ENCODE results near the gene FOXA3.

- TF ChIP-seq ZNF423 (tag by site-specific recombination; IDR thresholded peaks at IDR 0.05): no peak
- no peak for TF ChIP-seq ZNF629 (tag by site-specific recombination; IDR thresholded peaks at IDR 0.05)
- no peak for TF ChIP-seq CTCF (tag by site-specific recombination; IDR thresholded peaks at IDR 0.05)
- no peak for TF ChIP-seq ZBTB49 (tag by site-specific recombination; IDR thresholded peaks at IDR 0.05; ENCODE audit: low read depth)
- TF ChIP-seq ZNF274 (IDR thresholded peaks at IDR 0.05; ENCODE audit: low read length): no peak
- TF ChIP-seq ZNF274 (tag by site-specific recombination; IDR thresholded peaks at IDR 0.05; ENCODE audit: borderline replicate concordance): no peak
- no peak for TF ChIP-seq ZNF350 (tag by site-specific recombination; IDR thresholded peaks at IDR 0.05)
- no peak for TF ChIP-seq ZNF239 (tag by site-specific recombination; IDR thresholded peaks at IDR 0.05)
- TF ChIP-seq ZNF362 (tag by site-specific recombination; IDR thresholded peaks at IDR 0.05): no peak
- TF ChIP-seq SETDB1 (IDR thresholded peaks at IDR 0.05; ENCODE audit: insufficient read length, low read length): no peak
- TF ChIP-seq ZNF707 (tag by site-specific recombination; IDR thresholded peaks at IDR 0.05): no peak
- TF ChIP-seq ZNF701 (tag by site-specific recombination; IDR thresholded peaks at IDR 0.05): no peak
- TF ChIP-seq ZSCAN5A (tag by site-specific recombination; IDR thresholded peaks at IDR 0.05): no peak
- TF ChIP-seq ZNF549 (tag by site-specific recombination; IDR thresholded peaks at IDR 0.05): no peak
These were observed 530 bp downstream of the FOXA3 start for GRCh38 chr19:45864629-45865082.

Measured in HEK293 (cell line).